Renal pelvis (tissue), 4 donors: ENCODE measurements around the gene CPNE9. TPM values are rescaled to one million over a fixed set of nuclear protein-coding genes. Genes with fewer than 3 reads are reported as not detected.
"Not testable (repeated sequence)": the region's sequence is repeated elsewhere in the genome, so short reads cannot be mapped to it uniquely, and the experiment has no call there.

Experiments used
- DNase-seq: peaks from one replicate; pipeline ENCODE4 v3.0.0-alpha.2; 2013
- polyA plus RNA-seq, 3 donors: library from polyadenylated mRNA; unstranded; fragments of 120-200 nt; gene quantifications; one replicate each; pipeline ENCODE4 v1.2.1, GENCODE V29; 2013; ENCODE audit not compliant: insufficient read length in 3 of 3

Gene CPNE9
- polyA plus RNA-seq, 3 donors: 0.10 to 0.27 (median 0.10) TPM

DNA sequence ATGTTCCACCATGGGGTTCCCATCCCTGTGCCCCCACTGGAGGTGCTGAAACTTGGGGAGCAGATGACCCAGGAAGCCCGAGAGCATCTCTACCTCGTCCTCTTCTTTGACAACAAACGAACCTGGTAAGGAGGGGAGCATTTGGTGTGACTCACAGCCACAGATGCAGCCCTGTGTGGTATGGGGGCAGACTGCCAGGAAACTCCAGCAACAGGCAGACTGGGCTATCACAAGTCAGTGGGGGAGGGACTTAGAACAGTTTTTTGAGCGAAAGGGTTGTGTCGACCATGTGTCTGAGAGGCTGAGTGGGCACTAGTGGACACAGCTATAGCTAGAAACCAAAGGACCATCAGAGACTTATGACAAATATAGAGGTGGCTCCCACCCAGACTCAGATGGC is 42.7 kb downstream of the CPNE9 start:
- DNase-seq: no peak

DNA sequence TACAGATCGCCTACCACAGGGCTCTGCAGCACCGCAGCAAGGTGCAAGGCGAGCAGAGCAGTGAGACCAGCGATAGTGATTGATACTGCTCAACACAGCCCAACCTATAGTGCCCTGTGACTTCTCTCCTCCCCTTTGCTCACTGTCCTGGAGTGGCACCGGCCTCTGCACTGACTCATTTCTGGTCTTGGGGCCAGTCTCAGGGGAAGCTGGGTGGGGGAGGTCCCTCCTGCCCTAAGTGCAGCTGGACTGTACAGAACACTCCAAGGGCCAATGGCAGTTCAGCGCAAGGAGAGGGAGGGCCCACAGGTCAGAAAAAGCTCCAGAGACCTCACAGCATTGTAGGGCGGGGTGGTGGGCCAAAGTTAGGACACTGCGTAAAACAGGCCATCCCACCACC is 43.6 kb downstream of the CPNE9 start:
- DNase-seq: no peak

DNA sequence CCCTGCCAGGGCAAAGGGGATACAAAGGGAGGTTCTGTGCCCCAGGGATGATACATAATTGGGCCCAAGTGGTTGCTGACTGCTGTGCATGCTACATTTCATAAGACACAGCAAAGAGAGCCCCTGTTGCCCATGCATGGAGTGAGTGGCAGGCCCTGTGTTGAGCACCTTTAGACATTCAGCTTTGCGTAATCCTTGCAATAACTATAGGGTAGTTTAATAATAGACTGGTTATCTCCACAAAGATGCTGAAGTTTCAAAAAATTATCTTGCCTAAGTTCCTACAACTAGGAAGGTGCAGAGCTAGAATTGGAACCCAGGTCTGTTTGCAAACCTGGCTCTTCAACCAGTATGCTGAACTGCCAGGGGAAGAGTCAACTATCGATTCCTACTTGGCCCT is 44.4 kb downstream of the CPNE9 start:
- DNase-seq: no peak

DNA sequence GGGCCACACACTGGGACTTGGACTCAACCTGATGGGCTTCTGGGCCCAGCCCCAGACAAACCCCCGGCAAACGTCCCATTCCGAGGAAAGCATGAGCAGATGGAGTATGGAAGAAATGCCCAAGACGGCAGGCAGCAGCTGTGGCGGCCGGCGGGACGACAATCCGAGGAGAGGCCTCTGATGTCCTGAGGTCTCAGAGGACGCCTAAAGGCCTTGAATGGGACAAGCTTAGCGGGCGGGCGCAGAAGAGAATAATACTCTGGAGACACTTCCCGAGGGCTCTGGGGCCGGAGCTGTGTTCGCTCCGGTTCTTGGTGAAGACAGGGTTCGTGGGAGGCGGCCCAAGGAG is 45.6 kb downstream of the CPNE9 start:
- no peak for DNase-seq

DNA sequence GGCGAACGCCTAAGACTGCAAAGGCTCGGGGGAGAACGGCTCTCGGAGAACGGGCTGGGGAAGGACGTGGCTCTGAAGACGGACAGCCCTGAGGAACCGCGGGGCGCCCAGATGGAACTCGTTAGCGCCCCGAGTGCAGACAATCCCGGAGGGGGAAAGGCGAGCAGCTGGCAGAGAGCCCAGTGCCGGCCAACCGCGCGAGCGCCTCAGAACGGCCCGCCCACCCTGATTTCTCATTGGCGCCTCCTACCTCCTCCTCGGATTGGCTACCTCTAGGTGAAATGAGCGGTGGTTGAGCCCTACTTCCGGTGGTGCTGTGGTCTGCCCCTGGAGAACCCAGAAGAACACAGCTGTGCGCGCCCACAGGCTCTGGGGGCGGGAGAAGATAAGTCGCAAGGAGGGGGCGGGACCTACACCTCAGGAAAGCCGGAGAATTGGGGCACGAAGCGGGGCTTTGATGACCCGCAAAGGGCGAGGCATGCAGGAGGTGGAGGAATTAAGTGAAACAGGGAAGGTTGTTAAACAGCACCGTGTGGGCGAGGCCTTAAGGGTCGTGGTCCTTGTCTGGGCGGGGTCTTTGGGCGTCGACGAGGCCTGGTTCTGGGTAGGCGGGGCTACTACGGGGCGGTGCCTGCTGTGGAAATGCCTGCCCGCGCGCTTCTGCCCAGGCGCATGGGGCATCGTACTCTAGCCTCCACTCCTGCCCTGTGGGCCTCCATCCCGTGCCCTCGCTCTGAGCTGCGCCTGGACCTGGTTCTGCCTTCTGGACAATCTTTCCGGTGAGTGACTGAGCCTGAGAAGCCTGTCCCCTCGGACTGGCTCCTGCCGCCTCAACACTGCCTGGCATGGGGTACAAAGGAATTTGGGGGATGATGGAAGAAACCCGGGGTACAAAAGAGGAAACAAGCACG is 46.3 kb downstream of the CPNE9 start, which contains the start of gene OGG1:
OGG1 (plus strand) TSS at position 308 of the 911 bp plus-strand sequence; CDS start at position 643, 335 bp downstream.
- peak; percentile 98 for DNase-seq

DNA sequence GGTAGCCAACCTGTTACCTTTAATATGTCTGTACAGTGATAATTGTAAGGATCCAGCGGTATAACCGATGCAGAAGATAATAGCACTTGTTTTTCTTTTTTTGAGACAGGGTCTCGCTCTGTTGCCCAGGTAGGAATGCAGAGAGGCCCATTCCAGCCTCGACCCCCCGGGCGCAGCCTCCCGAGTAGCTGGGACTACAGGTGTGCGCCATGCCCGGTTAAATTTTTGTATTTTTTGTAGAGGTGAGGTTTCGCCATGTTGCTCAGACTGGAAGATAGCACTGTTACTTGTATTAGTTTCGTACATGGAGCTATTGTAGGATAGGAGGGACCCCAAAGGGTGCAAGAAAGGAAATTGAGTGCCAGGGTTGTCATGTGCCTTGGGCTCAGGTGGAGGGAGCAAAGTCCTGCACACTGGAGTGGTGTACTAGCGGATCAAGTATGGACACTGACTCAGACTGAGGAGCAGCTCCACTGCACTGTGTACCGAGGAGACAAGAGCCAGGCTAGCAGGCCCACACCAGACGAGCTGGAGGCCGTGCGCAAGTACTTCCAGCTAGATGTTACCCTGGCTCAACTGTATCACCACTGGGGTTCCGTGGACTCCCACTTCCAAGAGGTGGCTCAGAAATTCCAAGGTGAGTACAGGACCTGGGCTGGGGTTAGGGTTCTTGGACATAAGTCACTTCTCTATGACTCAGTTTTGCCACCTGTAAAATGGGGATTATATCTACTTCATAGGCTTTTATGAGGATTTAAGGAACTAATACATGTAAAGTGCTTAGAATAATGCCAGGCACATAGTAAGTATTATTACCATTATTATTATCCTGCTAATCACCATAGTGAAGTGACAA is 47.2 kb downstream of the CPNE9 start:
- DNase-seq: no peak

DNA sequence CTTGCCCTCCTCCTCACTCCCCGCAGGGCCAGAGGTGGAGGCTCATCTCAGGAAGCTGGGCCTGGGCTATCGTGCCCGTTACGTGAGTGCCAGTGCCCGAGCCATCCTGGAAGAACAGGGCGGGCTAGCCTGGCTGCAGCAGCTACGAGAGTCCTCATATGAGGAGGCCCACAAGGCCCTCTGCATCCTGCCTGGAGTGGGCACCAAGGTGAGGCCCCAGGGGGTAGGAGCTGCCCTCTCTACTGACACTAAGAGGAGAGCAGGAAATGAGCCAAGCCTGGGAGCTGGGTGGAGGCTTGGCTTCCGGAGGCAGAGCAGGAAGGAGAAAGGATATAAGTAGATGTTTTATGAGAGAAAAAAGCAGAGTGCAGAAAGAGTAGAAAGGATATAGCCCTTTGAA is 51.0 kb downstream of the CPNE9 start:
- DNase-seq: no peak

DNA sequence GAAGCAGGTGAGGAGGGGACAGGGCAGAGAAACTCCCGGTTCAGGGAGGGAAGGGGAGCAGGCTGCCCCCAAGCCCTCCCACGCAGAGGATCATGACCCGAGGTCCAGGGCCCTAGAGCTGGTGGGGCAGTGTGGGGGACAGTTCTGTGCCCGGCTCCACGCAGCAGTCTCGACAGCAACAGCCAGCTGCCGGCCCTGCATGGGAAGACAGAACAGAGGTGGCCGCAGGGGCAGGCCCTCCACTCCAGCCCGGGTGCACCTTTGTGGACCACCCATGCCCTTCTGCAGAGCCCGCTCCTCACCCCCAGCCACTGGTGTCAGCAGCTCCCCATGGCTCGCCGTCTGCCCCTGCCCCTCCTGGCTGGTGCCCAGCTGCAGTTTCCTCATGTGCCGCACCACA is 53.8 kb downstream of the CPNE9 start:
- DNase-seq: no peak

DNA sequence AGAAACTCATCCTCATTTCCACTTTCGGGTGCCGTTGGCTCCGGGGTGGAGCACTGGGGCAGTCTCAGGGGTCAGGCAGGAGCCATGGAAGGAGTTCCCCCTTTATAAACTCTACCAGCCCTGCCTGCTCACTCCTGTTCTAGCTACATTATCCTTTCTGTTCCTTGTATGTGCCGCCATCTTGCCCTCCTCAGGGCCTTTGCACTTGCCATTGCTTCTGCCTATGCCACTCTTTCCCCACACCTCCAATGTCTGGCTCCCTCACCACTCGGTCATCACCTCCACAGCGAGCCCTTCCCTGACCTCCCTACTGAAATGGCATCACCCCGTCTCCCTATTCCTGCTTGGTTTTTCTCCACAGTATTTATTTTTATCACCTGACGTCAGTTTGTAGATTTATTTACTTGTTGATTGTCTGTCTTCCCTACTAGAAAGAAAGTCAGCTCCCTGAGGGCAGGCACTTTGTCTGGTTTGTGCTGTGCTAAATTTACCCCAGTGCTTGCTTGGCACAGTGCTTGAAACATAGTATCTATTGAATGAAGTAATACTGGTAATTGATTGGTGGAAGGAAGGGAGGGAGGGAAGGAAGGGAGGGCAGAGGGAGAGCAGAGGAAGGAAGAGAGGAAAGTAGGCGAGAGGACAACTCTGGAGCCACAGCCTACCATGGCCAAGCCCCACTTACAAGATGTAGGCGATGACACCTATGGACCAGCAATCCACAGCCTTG is 57.3 kb downstream of the CPNE9 start:
- DNase-seq: no peak

DNA sequence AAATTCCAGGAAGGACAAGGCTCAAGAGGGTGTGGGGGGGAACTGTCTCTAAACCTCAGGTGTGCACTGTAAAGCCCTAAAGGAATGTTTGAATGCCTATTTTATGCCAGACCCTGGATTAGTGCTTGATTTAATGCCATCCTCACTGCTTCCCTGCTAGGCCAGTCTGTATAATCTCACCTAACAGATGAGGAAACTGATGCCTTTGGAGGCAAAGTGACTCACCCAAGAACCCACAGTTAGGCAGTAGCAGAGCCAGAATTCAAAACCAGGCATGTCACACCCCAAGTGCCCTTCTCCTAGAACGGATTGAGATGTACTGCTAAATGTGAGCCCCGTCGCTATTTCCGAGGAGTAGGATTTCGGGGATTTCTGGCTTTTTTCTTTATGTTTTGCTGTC is 58.3 kb downstream of the CPNE9 start:
- DNase-seq: no peak

DNA sequence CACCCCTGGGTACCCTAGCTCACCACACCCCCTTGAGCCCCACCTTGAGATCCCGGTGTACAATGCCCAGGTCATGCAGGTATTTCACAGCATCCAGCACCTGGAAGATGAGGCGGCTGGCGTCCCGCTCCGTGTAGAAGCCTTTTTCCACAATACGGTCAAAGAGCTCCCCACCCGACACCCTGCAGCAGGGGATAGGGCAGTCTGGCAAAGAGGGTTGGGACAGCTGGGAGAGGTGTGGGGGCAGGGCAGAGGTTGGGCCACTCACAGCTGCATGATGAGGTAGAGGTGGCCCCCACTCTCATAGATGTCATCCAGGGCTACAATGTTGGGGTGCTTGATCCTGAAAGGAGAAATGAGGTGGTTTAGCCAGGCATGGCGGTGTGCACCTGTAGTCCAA is 59.2 kb downstream of the CPNE9 start:
- DNase-seq: no peak

DNA sequence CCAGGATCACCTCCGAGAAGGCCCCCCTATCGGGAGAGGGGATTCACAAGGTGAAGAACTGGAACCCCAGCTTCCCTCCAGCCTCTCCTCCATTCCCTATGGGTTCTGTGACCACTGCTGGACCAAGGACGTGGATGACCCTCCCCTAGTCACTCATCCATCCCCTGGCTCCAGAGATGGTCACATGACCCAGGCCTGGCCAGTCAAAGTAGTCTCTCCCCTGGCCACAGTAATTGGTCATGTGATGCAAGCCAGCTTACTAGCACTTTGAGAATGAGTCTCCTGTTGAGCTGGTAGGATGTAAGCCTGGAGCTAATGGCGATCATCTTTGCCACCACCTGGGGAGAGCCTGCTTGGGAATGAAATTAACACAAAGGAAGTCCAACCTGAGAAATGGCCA is 62.2 kb downstream of the CPNE9 start:
- DNase-seq: no peak

DNA sequence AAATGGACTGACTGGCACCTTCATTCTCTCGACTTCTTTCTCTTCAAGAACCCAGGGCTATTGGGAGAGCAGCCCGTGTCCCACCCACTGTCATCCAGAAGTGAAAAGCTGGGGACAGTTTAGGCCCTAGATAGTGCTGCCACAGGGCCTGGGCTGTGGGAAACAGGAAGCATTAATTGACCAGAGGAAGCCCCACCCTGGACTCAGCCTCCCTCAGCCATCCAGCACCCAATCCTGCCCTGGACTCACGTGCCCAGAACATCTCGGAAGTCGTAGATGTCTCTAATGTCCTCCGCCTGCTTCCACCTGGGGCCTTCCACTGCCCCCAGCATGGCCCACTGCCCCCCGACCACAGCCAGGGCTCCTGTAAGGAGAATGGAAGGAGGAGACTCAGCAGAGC is 63.8 kb downstream of the CPNE9 start:
- no peak for DNase-seq

DNA sequence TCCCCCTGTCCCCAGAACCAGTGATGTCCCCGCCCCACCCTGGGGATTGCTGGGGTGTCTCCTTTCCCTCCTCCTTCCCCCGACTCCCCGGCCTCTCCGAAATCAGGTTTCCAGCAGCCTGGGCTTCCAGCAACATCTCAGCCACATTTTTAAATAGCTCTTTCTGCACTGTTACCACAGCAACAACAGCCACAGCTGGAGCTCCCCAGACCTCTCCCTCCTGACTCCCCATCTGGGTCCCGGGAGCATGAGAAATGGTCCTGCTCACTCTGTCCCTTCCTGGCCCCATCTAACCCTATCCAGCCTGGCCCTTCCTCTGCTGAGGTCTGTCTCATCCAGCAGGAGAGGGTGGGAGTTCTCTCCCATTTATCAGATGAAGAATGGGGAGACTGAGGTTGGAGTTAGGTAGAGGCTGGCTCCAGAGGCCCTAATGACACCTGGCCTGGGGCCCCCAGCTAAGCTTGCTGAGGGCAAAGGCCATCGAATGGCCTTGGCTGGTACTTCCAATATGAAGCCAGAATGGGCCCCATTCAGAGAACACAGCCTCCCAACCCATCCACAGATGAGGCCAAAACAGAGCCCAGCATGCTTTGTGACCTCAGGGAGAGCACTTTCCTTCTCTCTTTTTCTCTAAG is 64.6 kb downstream of the CPNE9 start:
- DNase-seq: no peak

DNA sequence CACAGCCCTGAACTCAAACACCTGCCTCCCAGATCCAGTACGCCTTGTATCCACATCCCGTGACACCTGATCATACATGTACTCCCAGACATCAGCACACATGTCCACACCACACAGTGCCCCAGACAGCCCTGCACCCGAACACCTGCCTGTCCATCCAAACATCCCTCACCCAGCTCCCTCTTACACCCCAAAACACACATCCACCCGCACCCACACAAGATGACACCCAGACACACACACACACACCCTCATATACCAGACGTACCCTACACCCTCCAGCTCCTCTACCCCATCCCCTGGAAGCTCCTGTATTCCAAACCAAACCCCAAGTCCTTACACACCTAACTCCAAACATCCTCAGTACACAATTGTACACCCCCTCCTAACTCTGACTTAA is 65.4 kb downstream of the CPNE9 start:
- no peak for DNase-seq

DNA sequence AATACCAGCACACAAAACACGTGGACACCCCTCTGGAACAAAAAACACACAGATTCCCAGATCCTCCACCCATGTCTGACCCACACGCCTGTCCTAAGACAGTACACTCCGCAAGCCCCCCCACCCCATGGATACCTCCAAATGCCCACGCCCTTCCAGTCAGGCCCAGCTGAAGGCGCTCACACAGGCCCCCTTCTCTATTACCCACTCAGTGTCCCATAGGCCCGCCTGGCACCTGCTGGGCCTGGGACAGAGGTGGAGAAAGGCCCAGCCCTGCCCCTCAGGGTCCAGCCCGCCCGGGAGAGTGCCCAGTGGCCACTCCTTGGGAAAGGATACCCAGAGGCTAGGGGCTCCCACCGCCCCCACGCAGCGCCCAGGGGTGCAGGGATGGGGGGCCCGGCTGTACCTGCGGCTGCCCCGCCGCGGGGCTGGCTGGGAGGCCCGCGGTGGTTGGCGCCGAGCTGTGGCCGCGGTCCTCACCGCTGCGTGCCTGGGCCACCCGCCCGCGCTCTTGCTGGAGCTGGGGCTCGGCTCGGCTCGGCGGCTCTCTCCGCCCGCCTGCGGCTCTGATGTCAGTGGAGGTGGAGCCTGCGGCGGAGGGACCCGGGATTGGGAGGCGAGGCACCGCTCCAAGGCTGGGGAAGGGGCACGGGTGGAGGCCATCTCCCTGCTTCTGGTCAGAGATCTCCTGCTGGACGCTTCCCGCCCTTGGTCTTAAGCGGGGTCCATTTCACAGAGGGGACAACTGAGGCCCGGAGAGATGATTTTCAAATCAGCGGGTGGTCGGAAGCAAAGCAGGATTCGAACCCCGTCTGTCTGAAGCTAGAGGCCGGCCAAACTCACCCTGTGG is 66.0 kb downstream of the CPNE9 start, which contains the start of gene CAMK1:
CAMK1 (minus strand) TSS at position 522 of the 850 bp plus-strand sequence. CDS start 2,198 bp downstream, outside the sequence.
- DNase-seq: peak; percentile 80

DNA sequence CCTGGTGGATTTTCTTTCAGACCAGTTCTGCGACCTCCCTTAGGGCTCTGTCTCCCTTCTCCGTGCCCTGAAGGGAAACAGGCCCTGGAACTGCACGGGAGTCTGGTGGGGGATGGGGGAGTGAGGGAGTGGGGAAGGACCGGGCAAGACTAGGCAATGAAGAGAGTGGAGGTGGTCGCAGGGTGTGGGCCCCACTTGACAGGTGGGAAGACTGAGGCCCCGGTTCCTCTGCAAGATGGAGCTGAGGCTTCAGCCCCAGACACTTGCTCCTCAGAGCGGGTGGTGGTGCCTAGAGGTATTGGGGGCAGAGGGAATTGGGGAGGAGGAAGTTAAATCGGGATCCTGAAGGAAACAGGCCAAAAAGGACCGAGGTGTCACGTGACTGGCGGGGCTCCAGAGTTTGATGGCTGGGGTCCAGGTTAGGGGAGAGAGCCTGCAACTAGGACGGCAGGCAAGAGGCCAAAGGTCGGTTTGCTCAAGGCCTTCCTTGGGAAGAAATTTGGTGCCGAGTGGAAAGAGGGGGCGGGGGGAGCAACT is 66.7 kb downstream of the CPNE9 start:
- DNase-seq: peak; percentile 66

DNA sequence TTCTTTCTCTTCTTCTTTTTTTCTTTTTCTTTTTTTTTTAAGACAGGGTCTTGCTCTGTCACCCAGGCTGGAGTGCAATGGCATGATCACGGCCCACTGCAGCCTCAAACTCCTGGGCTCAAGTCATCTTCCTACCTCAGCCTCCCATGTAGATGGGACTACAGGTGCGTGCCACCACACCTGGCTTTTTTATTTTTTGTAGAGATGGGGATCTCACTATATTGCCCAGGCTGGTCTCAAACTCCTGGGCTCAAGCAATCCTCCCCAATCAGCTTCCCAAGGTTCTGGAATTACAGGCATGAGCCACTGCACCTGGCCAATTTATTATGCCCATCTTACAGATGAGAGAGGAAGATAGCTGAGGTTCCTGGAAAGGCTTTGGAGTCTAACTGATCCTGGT is 67.4 kb downstream of the CPNE9 start:
- not testable (repeated sequence) for DNase-seq

DNA sequence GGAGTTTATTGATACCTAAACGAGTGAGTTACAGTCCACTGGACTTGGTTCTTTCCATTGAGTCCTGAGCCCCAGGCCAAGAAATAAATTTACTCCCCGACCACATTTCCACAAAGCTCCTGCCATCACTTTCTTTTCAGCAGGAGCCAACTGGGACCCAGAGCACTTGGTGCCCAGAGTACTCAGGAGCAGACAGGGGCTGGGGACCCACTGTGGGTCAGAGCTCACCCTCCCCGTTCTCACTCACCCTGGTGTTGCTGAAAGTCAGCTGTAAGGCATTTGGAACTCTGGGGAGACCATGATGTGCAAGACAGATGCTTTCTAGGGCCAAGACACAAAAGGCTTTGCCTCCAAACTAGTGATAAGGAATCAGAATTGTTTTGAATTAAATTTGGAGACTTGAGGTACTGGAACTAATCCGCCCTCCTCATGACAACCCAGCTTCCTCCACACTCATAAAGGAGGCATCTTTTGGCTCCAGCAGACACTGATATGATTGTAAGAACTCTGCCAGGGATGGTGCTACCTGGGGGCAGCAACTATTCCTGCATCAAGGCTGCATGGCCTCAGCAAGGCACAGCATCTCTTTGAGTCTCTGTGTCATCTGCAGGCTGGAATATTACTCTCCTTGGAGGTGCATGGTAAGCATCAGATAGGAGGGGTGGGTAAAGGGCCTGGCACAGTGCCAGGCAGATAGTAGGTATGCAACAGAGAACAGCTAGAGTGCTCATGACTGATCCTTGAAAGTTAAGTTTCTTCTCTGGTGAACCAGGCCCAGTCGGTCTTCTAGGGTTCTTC is 73.5 kb downstream of the CPNE9 start:
- DNase-seq: no peak

DNA sequence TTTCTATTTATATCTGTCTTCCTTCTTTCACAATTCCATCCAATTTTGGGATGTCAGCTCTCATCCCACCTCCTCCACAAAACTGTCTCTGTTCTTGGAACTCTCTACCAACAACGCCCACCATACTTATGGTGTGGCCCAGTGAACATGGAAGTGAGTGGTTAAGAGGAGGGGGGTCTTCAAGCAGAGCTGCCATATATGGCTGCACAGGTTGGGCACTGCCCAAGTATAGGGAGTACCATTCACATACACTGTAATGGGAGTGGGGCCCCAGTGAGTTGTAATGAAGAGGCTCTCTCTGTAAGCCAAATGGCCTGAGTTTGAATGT is 74.0 kb downstream of the CPNE9 start:
- DNase-seq: no peak
